ENCODE data around the gene SARS2.
"Not testable (repeated sequence)": the region's sequence is repeated elsewhere in the genome, so short reads cannot be mapped to it uniquely, and the experiment has no call there.

GRCh38 chr19:38966149-38966548 is 35.6 kb upstream of the SARS2 start:
- not testable (repeated sequence) for TF ChIP-seq CTCF (IDR thresholded peaks at IDR 0.05; ENCODE audit: low read depth, low read length, missing input control); REST (IDR thresholded peaks at IDR 0.05); GABPA (IDR thresholded peaks at IDR 0.05 in 1 of 2, conservative IDR thresholded peaks at IDR 0.05 in 1 of 2); YY1 (IDR thresholded peaks at IDR 0.05); ZBTB33 (IDR thresholded peaks at IDR 0.05); SP1 (IDR thresholded peaks at IDR 0.05); MAX (IDR thresholded peaks at IDR 0.05); JUND (IDR thresholded peaks at IDR 0.05)
